Raji (cell line): ENCODE data around the gene MARF1.

Source experiments
- POLR2A ChIP-seq: IDR thresholded peaks from 2 replicates; pipeline ENCODE4 v1.6.1; 2011; ENCODE audit warnings: low read depth, low read length, control low read depth; ENCODE audit not compliant: insufficient read depth

The MARF1 gene

DNA sequence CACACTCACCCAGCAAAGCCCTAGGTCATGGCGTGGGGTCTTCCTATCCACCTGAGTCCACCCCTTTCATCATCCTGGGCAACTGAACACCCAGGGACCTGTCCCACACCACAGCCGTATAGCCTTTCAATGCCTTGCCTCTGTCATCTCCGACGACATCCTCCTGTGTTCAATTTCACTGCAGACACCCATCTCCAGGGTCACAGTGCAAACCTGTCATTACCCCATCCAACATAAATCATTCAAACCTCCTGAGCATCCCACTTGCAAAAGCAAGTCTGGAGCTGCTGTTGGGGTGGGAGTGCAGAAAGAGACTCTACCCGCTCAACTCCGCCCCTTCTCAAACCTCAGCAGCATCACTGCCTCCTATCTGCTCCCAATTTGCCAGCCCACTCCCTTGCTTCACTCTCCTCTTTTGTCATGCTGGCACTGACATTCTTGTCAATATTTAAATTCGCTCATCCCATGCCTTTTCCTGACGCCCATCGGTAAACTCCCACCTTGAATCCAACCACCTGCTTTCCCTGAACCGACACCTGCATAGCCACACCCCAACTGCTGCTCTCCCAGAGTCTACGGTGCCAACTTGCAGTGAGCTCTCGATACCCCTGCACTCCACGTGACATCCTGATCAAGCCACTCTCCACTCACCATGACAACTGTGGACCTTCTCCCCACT is 37.0 kb downstream of the MARF1 start:
- TF ChIP-seq POLR2A = no peak

DNA sequence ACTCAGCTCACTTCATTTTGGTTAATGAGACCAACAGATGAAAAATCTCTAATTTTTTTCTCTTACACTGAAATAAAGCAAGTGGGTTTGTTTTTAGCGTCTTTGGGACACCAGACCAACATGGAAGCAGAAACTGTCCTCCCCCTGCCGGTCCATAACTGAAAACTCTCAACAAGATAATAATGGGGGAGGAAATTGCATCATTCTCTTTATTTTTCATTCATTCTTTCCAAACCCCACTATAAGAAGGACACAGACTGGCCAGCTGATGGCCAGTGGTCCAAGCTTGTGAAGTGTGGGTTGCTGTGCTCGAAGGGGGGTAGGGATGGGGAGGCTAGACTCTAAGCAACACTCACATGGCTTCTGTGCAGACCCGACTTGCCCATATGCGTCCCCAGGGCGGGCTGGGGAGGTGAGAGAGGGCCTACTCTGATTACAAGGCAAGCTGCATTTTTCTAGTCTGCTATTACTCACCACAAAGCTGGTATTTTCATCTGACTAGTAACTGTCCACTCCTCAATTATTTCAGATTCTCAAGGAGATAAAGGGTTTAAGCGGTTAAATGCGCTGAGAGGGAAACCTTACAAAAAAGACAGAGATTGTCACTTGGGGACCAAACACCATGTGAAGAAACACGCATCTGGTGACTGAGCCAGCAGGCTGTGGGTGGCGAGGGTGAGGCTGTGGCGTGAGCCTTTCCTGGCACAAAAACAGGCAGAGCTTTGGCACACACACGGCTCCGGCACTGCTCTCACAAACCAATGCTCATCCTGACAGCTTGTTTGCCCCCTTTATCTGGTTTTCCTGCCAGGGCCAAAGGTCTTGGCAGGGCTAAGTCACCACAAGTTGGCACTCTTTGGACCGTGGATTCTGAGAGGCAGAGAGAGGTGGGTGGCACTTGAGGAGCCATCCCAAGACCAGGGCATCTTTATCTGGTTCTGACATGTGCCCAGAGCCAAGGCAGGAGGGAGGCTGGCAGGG is 38.2 kb downstream of the MARF1 start:
- no peak for TF ChIP-seq POLR2A

DNA sequence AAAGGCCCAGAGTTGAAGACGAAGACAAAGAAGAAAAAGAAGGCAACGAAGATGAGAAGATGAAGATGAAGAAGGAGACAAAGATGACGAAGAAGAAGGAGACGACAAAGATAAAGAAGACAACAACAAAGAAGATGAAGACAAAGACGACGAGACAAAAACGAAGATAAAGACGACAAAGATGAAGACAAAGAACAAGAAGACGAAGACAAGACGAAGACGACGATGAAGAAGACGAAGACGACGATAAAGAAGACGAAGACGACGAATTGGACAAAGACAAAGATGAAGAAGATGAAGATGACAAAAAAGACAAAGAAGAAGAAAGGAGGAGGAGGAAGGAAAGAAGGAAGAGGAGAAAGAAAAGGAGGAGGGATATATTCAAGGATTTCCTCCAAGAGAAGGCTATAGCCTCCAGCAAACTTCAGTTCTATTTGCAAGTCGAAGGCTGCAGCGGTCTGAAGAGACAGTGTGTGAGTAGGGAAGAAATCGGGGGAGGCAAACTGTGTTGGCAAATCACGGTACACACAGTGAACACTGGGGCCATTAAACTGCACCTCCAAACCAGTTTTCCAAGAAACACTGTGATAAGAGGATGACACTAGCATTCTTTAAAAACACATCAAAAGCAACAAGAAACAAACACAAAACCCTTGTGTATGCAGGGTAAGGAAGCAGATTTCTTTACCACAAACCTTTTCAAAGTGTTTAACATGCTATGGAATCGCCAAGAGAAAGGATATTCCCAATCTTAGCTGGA is 40.5 kb downstream of the MARF1 start:
- TF ChIP-seq POLR2A = no peak

DNA sequence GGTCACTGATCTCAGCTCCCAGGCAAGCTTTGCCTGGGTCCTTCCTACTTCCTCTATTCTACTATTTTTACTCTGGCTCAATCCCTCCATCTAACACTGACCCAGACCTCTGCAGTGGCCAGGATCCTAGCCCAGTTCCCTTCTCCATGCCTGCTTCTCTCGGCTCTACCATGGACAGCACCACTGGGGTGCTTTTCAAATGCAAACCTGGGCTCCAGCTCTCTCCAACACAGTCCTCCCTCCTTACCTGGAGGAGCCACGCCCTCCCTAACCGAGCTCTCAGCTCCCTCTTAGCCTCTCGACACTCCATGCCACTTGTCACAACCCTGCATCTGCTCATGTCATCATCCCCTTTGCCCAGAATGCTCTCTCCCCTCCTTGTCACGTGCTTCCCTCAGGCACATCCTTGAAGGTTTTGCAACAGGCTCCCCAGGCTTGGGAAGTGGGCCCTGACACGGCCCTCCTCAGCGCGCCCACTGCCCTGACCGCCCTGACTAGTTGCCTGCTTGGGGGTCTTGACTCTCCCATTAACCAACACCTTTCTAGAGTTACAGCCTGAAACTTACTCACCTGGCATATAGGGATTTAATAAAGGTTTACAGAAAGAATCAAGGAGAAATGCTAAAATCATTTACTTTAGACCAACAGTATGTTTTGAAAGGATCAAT is 41.6 kb downstream of the MARF1 start:
- no peak for TF ChIP-seq POLR2A

DNA sequence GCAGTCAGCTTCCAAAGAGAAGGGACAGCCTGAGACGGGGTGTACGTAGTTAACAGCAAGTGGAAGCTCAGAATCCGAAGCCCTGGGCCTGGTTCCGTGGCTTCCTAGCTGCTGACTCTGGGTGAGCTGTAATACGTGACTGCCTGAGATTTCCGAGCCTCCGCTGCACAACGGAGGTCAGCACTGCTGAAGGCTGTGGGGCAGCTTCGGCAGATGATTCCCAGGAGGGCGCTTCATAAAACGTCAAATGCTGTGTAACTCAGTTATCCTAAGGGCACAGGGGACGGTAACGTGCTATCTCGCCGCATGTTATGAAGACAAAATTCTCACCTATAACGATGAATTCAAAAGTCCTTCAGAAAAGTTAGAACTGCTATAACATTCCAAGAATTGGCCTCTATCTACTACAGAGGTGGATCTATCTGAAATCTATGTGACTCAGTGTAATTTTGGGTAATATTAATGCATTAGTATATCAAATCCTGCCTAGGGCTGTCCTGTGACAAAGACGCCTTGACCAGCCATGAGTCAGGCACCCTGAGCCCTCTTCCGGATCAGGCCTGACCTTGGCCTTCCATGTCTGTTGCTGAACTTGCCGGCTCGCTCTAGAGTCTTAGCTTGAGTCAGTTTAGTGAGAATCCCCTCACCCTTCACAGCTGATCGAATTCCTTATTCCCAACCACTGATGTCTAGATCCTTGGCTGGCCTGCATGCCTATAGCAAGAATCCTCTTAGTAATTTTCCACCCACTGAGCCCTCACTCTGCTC is 43.5 kb downstream of the MARF1 start:
- no peak for TF ChIP-seq POLR2A

DNA sequence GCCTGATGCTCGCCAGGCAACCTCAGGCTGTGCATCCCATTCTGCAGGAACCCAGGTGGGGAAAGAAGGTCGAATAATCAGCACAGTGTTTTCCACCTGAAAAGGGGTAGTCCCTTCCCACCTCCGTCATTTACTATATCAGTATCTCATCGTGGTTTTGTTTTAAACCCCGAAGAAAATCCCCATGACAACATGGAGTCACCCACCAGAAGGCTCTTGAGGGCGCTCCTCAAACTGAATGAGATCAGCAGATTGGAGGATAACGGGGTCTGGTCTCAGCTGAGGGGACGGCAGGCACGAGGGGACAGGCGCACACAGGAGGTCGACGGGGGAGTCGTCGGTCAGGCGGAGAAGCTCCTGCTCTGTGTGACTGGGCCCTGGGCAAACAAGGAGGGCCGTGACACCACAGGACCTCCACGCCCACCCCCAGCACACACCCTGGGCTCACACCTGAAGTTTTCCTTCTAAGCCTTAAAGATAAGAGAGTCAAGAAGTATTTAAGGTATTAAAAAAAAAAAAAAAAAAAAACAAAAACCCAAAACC is 44.2 kb downstream of the MARF1 start:
- no peak for TF ChIP-seq POLR2A

DNA sequence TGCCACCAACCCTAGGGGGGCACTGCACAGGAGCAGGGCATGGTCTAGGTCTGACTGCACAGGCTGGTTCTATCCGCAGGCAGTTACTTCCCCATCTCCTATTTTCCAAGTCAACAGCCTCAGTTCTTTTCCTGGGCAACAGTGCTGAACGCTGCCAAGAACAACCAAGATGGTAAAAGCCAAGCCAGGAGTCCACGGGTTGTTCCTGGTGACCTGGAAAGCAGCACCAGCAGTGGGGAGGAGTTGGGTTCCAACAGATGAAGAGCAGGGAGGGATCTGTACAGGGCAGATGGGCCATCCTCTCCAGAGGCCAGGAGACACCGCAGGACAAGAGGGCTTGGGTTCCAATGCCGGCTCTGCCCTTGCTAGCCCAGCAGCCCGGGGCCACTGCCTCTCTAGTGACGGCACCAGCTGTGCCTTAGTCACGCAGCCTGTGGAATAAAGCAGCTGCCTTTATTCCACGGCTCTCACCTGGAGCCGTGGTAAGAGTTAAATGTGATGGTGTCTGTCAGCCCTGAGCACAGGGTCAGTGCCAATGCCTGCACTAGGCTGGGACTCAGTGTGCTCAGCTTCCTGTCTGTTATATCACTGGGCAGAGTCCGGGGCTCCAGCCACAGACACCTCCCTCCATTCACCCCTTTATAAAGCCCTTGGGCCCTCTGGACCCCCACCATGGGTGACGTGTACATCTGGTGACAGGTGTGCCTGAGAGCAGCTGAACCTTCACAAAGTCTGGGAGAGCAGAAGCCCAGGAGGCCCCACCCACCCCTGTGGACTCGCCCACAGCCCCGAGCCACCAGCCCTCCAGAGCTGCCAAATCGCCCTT is 44.9 kb downstream of the MARF1 start:
- no peak for TF ChIP-seq POLR2A

DNA sequence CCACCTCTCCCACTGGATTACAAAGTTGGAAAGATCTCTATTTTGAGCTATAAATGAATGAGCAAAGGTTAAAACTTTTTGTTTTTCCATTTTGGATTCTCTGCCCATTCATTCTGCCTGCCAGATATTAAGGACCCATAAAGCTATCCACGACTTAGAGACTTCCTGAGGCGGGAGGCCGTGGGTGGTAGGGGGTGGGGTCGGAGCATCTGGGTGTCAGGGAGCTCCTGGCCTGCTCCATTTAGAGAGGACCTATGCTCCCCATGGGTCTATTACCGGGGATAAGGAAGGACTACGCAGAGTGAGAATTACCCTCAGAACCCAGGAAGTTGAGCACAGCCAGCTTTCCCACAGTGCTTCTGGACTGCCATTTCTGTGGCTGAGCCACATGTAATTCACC is 45.8 kb downstream of the MARF1 start:
- TF ChIP-seq POLR2A = no peak

DNA sequence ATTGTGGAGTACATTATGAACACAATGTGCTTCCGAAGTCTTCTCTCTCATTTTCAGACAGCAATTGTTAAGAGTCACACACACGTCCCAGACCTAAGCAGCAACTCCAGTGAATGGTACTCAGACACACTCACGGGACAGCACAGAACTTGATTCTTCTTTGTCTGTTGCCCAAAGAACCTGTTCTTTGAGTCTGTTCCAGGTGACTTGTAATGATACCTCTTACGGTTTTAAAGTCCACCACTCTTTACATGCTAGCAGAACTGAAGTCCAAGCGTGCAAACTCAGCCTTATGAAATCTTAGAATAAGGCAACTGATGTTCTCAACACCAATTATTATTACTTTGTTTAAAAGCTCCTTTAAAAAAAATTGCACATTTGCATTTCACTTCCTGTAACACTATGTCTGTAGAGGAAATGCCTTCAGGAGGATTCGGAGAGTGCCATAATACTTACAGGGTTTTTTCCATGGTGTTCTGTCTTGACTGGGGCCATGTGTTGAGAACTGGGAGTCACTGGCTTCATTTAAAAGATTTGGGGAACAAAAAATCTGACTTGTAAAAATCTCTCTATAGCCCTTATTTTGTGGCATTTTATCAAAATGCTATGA is 48.1 kb downstream of the MARF1 start:
- no peak for TF ChIP-seq POLR2A

DNA sequence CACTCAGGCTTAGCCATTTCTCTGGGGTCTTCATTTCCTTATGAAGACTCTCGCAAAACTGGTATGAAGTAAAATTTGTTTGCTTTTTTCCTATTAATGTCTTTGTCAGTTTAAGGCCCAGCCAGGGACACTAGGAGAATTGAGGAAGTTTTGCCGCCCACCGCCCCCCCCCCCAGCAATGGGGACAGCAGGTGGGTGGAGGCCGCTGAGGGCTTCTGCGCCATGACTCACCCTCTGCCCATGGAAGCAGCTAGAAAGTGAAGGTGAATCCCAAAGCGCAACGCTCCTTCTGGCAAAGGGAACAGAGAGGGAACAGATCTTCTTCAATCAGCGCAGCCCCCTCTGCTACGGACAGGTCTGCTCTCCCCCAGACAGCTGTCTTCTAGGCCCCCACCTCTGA is 49.7 kb downstream of the MARF1 start:
- TF ChIP-seq POLR2A = no peak

DNA sequence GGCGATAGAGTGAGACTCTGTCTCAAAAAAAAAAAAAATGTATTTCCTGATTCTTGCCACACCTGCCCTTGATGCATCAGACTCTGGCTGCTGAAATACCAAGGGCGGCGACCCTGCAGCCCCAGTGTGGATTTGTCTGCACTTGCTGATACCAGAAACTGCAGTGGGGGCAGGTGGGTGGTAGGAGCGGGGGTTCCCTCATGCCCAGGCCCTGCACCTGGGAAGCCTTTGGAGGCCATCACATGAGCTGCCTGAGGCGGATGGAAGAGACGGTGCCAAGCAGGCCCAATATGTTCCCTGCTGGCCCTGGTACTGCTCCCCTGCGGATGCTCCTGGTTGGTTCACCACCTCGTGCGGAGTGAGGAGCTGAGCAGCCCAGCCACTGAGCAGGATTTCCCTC is 50.6 kb downstream of the MARF1 start:
- no peak for TF ChIP-seq POLR2A

DNA sequence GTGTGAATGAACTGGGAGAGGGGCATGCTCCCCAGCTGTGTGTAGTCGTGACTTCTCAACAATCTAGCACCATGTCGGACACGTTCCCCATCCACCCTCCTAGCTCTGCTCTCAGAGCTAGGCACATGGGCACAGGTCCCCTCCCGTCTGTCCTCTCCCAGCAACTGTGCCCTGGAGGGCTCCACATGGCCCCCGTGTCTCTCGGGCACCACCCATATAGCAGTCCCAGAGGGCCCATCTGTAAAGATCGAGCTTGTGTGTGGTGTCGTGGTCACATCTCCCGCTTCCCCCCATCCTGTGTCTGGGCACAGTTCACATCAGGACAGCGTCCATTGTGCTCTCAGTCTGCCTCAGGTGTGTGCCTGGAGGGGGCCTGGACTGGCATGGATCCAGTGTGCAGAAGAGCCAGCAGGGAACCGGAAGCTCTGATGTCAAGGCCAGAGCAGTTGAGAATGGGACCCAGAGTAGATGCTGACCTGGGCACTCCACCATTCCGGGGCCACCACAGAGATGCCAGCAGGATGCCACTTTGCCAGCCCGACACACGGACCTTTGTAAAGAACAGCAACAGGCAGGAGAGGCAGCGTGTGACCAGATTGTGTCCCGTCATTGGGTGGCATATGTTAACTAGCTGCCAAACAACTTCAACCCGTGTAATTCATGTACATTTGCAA is 55.7 kb downstream of the MARF1 start:
- no peak for TF ChIP-seq POLR2A
